Gastrocnemius medialis (tissue), 4 donors: Measurements from ENCODE around the gene CCDC187.

ENCODE experiments used
- POLR2A ChIP-seq, 2 donors: fragments of 450-650 bp; IDR thresholded peaks; one replicate each; pipeline ENCODE4 v1.6.1; 2017; ENCODE audit warnings: antibody characterized with exemption in 2 of 2, mild to moderate bottlenecking in 2 of 2, moderate library complexity in 2 of 2
- TF ChIP-seq, protein P1 (sequence below), 5 experiments: fragments of 450-650 bp in 3 of 5; fragments of 200-600 bp in 2 of 5; sonication (generic) in 2 of 5; IDR thresholded peaks in 4 of 5; conservative IDR thresholded peaks in 1 of 5; 1 replicate in 4 of 5; 2 replicates in 1 of 5; pipeline ENCODE4 v1.5.1; 2016 to 2019; ENCODE audit warnings: antibody characterized with exemption in 5 of 5, mild to moderate bottlenecking in 3 of 5, moderate library complexity in 3 of 5

DNA sequence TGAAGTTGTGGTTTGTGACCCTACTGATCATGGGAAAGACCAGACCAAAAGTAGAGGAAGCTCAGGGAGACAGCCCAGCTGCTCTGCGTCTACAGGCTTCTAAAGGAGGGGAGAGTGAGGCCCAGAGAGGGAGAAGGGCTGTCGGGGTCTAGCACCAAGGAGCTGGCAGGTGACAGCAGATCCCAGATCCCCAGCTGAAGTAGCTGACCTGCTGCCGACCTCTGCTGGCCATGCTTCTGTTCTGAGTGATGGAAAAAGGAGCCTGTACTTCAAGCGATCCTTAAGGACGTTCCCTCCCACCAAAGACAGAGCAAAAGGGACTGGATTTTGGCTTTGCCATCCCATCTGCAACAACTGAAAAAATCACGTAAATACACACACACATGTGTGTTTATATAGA, 35.6 kb downstream of the CCDC187 start:
- TF ChIP-seq, protein P1, sequence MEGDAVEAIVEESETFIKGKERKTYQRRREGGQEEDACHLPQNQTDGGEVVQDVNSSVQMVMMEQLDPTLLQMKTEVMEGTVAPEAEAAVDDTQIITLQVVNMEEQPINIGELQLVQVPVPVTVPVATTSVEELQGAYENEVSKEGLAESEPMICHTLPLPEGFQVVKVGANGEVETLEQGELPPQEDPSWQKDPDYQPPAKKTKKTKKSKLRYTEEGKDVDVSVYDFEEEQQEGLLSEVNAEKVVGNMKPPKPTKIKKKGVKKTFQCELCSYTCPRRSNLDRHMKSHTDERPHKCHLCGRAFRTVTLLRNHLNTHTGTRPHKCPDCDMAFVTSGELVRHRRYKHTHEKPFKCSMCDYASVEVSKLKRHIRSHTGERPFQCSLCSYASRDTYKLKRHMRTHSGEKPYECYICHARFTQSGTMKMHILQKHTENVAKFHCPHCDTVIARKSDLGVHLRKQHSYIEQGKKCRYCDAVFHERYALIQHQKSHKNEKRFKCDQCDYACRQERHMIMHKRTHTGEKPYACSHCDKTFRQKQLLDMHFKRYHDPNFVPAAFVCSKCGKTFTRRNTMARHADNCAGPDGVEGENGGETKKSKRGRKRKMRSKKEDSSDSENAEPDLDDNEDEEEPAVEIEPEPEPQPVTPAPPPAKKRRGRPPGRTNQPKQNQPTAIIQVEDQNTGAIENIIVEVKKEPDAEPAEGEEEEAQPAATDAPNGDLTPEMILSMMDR (IDR thresholded peaks at IDR 0.05 in 4 of 5, conservative IDR thresholded peaks at IDR 0.05 in 1 of 5) = no peak
- no peak for TF ChIP-seq POLR2A (IDR thresholded peaks at IDR 0.05)
